Neutrophil (primary cell): ENCODE measurements around the gene DLL3.
"Not testable (repeated sequence)": the region's sequence is repeated elsewhere in the genome, so short reads cannot be mapped to it uniquely, and the experiment has no call there.

Experiments used
- H3K27ac ChIP-seq: fragments of 200-600 bp; sonication (generic); 2 replicates; pipeline ENCODE4 v1.5.1; 2016; ENCODE audit warnings: mild to moderate bottlenecking, moderate library complexity
- H3K27me3 ChIP-seq: fragments of 200-600 bp; sonication (generic); 2 replicates; pipeline ENCODE4 v1.6.0; 2016; ENCODE audit warnings: mild to moderate bottlenecking
- H3K36me3 ChIP-seq: fragments of 200-600 bp; sonication (generic); 2 replicates; pipeline ENCODE4 v1.5.1; 2017
- H3K4me1 ChIP-seq, 2 experiments: fragments of 200-600 bp in 1 of 2; sonication (generic) in 1 of 2; 1 replicate in 1 of 2; 2 replicates in 1 of 2; pipeline versions ENCODE4 v1.5.1 to v1.6.1; 2013 to 2016; ENCODE audit warnings: low read depth in 1 of 2, low read length in 1 of 2, mild to moderate bottlenecking in 1 of 2, moderate library complexity in 1 of 2; ENCODE audit not compliant: control insufficient read depth in 1 of 2, insufficient read depth in 1 of 2
- H3K4me3 ChIP-seq, 2 experiments: fragments of 200-600 bp in 1 of 2; sonication (generic) in 1 of 2; 1 replicate in 1 of 2; 2 replicates in 1 of 2; pipeline ENCODE4 v1.5.1; 2013 to 2016; ENCODE audit warnings: low read depth in 1 of 2, low read length in 1 of 2, mild to moderate bottlenecking in 1 of 2, moderate library complexity in 1 of 2
- H3K9me3 ChIP-seq: fragments of 200-600 bp; sonication (generic); 2 replicates; pipeline ENCODE4 v1.5.1; 2016
- TF ChIP-seq, protein P1 (sequence below): fragments of 200-600 bp; sonication (generic); IDR thresholded peaks from 2 replicates; pipeline ENCODE4 v1.5.1; 2016; ENCODE audit warnings: antibody characterized with exemption

The DLL3 gene, protein sequence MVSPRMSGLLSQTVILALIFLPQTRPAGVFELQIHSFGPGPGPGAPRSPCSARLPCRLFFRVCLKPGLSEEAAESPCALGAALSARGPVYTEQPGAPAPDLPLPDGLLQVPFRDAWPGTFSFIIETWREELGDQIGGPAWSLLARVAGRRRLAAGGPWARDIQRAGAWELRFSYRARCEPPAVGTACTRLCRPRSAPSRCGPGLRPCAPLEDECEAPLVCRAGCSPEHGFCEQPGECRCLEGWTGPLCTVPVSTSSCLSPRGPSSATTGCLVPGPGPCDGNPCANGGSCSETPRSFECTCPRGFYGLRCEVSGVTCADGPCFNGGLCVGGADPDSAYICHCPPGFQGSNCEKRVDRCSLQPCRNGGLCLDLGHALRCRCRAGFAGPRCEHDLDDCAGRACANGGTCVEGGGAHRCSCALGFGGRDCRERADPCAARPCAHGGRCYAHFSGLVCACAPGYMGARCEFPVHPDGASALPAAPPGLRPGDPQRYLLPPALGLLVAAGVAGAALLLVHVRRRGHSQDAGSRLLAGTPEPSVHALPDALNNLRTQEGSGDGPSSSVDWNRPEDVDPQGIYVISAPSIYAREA

DNA sequence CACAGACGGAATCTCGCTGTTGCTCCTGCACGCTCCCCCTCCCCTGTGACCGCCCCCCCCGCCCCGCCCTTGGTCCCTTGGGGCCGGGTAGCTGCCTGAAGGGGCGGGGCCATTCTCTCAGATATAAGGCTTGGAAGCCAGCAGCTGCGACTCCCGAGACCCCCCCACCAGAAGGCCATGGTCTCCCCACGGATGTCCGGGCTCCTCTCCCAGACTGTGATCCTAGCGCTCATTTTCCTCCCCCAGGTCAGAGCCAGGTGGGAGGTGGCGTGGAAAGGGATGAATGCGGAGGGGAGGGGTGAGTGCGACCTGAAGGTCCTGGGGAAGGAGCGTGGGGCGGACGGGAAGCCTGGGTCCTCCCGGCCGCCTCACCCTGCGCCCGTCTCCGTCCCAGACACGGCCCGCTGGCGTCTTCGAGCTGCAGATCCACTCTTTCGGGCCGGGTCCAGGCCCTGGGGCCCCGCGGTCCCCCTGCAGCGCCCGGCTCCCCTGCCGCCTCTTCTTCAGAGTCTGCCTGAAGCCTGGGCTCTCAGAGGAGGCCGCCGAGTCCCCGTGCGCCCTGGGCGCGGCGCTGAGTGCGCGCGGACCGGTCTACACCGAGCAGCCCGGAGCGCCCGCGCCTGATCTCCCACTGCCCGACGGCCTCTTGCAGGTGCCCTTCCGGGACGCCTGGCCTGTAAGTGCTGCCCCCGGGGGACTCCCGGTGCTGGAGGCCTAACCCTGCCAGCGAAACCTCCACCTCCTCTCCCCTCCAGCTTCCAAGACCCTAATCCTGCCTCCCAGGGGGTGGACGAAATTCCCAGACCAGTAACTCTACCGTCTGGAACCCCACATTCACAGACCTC lies at the start of gene DLL3:
Gene DLL3 (plus strand): TSS at position 150 of the 845 bp plus-strand sequence. CDS start 28 bp downstream, at position 178.
- peaks cover 91% of the 10 kb centered on the region for H3K27me3 ChIP-seq
- no peaks in the 10 kb centered on the region for H3K4me1 ChIP-seq
- H3K4me3 ChIP-seq = no peak within 1 kb of the TSS
- TF ChIP-seq, protein P1, sequence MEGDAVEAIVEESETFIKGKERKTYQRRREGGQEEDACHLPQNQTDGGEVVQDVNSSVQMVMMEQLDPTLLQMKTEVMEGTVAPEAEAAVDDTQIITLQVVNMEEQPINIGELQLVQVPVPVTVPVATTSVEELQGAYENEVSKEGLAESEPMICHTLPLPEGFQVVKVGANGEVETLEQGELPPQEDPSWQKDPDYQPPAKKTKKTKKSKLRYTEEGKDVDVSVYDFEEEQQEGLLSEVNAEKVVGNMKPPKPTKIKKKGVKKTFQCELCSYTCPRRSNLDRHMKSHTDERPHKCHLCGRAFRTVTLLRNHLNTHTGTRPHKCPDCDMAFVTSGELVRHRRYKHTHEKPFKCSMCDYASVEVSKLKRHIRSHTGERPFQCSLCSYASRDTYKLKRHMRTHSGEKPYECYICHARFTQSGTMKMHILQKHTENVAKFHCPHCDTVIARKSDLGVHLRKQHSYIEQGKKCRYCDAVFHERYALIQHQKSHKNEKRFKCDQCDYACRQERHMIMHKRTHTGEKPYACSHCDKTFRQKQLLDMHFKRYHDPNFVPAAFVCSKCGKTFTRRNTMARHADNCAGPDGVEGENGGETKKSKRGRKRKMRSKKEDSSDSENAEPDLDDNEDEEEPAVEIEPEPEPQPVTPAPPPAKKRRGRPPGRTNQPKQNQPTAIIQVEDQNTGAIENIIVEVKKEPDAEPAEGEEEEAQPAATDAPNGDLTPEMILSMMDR = no peak
- no peak within 1 kb of the TSS for H3K27ac ChIP-seq
- no peaks in the 10 kb centered on the region for H3K9me3 ChIP-seq
- H3K36me3 ChIP-seq = no peaks in the 10 kb centered on the region

DNA sequence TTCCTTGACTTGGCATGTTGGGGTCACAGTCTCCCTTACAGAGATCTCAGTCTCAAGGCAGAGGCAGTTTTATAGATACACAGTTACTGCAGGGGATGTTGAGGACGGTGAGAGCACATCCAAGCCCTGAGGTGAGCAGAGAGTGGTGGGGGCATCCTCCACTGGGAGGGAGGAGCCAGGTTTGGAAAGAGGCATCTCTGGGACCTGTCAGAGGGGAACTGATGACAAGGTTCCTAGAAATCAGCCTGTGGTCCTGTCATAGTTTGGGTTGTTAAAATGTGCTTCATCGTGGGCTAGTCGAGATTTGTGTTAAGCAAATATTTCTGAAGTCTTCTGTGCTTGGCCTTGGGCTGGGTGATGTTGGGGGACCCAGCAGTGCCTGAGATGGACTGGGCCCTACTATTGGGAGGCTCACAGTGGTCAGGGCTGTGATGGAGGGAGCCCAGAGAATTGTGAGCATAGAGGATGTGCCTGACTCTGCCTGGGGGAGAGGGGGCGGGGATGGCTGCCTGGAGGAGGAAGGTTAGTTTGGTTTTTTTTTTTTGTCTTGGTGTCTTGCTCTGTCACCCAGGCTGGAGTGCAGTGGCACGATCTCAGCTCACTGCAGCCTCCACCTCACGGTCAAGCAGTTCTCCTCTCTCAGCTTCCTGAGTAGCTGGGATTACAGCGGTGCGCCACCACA lies 49.5 kb upstream of the DLL3 start:
- Histone ChIP-seq H3K4me3 (no peak overlapping the region), H3K9me3 (no peaks in the 10 kb centered on the region), H3K27ac (no peak overlapping the region), H3K36me3 (peaks cover 28% of the 10 kb centered on the region), H3K4me1 (peaks cover 20 to 29% of the 10 kb centered on the region in 2 experiments), H3K27me3 (no peaks in the 10 kb centered on the region)
- TF ChIP-seq, protein P1 = no peak

DNA sequence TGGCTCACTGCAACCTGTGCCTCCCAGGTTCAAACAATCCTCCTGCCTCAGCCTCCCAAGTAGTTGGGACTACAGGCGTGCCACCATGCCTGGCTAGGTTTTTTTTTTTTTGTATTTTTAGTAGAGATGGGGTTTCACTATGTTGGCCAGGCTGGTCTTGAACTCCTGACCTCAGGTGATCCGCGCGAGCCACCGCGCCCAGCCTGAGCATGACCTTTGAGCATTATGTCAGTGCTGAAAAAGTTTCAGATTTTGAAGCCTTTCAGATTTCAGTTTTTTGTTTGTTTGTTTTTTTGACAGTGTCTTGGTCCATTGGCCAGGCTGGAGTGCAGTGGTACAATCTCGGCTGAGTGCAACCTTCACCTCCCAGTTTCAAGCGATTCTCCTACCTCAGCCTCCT lies 47.5 kb upstream of the DLL3 start:
- not testable (repeated sequence) for H3K9me3 ChIP-seq, H3K4me3 ChIP-seq, H3K27ac ChIP-seq, H3K27me3 ChIP-seq
- peaks cover 38% of the 10 kb centered on the region for H3K36me3 ChIP-seq
- H3K4me1 ChIP-seq = peaks cover 7 to 17% of the 10 kb centered on the region in 2 experiments

DNA sequence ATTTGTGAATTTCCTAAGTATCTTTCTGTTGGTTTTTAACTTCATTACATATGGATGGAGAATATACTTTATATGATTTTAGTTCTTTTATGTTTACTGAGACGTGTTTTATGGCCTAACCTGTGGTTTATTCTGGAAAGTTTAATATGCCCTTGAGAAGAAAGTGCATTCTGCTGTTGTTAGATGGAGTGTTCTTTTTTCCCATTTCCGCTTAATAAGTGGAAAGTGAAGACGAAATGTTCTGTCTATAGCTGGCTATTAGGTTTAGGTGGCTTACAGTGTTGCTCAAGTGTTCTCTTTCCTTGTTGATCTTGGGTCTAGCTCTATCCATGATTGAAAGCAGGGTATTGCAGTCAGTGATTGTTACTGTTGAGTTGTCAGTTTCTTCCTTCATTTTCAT lies 35.3 kb upstream of the DLL3 start:
- Histone ChIP-seq H3K4me1 (no peaks in the 10 kb centered on the region), H3K27me3 (no peaks in the 10 kb centered on the region), H3K9me3 (no peaks in the 10 kb centered on the region), H3K4me3 (no peak overlapping the region), H3K27ac (no peak overlapping the region), H3K36me3 (peaks cover 86% of the 10 kb centered on the region)
- TF ChIP-seq, protein P1 = no peak

DNA sequence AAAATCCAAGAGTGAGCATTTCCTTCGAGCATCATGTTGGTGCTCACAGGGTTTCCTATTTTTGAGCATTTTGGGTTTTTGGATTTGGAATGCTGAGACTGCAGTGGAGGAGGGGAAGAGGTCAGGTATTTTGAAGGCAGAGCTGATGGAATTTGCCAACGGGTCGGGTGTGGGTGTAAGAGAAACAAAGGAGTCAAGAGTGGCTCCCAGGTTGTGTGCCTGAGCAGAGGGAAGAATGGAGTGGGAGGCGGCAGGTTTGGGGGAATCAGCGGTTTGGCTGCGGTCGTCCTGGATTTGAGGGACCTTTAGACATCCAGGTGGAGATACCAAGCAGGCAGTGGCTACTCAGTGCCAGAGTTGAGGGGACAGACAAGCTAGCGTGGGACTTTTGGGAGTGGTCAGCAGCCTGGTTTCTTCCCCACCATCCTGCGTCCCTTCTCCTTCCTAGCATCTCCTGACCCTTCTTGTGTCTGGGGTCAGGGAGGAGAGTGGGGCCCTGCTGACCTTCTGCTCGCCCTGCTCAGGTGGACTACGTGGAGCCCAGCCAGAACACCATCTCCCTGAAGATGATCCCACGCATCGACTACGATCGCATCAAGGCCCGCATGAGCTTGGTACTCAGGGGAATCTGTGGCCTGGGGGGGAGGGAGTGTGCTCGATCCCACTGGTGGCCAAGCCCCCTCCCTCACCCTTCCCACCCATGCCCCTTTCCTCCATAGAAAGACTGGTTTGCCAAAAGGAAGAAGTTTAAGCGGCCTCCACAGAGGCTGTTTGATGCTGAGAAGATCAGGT lies 32.6 kb upstream of the DLL3 start:
- peaks cover 86% of the 10 kb centered on the region for H3K36me3 ChIP-seq
- TF ChIP-seq, protein P1 = no peak
- no peak overlapping the region for H3K27ac ChIP-seq
- no peaks in the 10 kb centered on the region for H3K9me3 ChIP-seq
- no peaks in the 10 kb centered on the region for H3K4me1 ChIP-seq
- no peak overlapping the region for H3K4me3 ChIP-seq
- H3K27me3 ChIP-seq = no peaks in the 10 kb centered on the region
